ENCODE data around the gene DNAJC21.

Gene DNAJC21

DNA sequence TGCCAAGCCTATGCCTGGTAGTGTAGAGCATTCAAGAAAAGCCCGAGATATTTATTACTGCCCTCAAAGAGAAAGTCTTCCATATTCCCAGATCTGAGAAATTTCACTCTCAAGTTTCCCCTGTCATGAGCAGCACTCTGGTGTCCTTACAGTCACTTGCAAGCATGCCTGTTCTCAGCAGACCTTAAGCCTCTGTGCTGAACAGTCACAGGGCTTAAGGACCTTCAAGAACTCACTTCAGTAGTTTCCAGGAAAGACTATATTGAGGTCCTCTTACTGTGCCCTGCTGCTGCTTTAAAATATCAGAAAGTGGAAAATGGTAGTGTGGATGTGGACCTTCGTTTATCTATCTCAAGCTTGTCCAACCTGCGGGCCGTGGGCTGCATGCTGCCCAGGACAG lies 53.5 kb downstream of the DNAJC21 start:
- TF ChIP-seq, protein P1, sequence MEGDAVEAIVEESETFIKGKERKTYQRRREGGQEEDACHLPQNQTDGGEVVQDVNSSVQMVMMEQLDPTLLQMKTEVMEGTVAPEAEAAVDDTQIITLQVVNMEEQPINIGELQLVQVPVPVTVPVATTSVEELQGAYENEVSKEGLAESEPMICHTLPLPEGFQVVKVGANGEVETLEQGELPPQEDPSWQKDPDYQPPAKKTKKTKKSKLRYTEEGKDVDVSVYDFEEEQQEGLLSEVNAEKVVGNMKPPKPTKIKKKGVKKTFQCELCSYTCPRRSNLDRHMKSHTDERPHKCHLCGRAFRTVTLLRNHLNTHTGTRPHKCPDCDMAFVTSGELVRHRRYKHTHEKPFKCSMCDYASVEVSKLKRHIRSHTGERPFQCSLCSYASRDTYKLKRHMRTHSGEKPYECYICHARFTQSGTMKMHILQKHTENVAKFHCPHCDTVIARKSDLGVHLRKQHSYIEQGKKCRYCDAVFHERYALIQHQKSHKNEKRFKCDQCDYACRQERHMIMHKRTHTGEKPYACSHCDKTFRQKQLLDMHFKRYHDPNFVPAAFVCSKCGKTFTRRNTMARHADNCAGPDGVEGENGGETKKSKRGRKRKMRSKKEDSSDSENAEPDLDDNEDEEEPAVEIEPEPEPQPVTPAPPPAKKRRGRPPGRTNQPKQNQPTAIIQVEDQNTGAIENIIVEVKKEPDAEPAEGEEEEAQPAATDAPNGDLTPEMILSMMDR (IDR thresholded peaks at IDR 0.05; ENCODE audit: poor library complexity, severe bottlenecking) = no peak
- peaks cover 5% of the 10 kb centered on the region for H3K9me3 ChIP-seq (ENCODE audit: severe bottlenecking)
- H3K27me3 ChIP-seq (ENCODE audit: insufficient read depth, poor library complexity, severe bottlenecking) = no peaks in the 10 kb centered on the region
- no peaks in the 10 kb centered on the region for H3K36me3 ChIP-seq (ENCODE audit: low read depth)
- H3K27ac ChIP-seq (ENCODE audit: poor library complexity, severe bottlenecking) = no peak overlapping the region
- ATAC-seq (ENCODE audit: low read depth) = no peak
- H3K4me3 ChIP-seq (ENCODE audit: severe bottlenecking) = no peak overlapping the region
- no peak for DNase-seq (ENCODE audit: low spot score)
- H3K4me1 ChIP-seq (ENCODE audit: insufficient read depth, poor library complexity, severe bottlenecking) = no peaks in the 10 kb centered on the region

GRCh38 chr5:34986965-34987364 lies 57.6 kb downstream of the DNAJC21 start:
- DNase-seq (ENCODE audit: low spot score) = no peak
- H3K9me3 ChIP-seq (ENCODE audit: severe bottlenecking) = peaks cover 5% of the 10 kb centered on the region
- H3K27ac ChIP-seq (ENCODE audit: poor library complexity, severe bottlenecking) = no peak overlapping the region
- no peak overlapping the region for H3K4me3 ChIP-seq (ENCODE audit: severe bottlenecking)
- no peaks in the 10 kb centered on the region for H3K27me3 ChIP-seq (ENCODE audit: insufficient read depth, poor library complexity, severe bottlenecking)
- TF ChIP-seq, protein P1 (IDR thresholded peaks at IDR 0.05; ENCODE audit: poor library complexity, severe bottlenecking) = no peak
- no peaks in the 10 kb centered on the region for H3K4me1 ChIP-seq (ENCODE audit: insufficient read depth, poor library complexity, severe bottlenecking)
- no peaks in the 10 kb centered on the region for H3K36me3 ChIP-seq (ENCODE audit: low read depth)
- ATAC-seq (ENCODE audit: low read depth) = no peak

DNA sequence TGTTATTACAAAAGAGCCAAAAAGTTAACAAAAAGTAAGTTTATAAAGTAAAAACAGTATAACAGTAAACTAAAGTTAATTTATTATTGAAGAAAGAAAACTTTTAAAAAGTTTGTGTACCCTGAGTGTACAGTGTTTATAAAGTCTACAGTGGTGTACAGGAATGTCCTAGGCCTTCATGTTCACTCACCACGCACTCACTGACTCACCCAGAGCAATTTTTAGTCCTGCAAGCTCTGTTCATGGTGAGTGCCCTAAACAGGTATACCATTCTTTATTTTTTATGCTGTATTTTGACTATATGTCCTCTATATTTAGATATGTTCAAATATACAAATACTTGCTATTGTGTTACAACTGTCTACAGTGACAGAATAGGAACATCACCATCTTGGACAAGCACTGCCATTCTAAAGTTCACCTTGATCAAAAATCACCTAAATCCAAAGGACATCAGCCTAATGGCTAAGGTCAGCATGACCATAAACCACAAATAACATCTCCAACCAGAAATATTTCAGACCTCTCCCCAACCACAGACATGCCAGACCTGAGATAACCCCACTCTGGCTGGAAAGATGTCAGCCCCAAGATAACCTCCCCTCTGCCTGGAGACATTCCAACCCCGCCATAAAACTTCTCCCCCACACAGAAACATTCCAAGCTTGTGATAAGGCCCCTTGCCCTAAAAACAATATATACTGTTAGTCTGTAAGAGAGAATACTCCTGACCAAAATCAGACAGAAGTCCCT lies 62.3 kb downstream of the DNAJC21 start:
- no peak for DNase-seq (ENCODE audit: low spot score)
- H3K27ac ChIP-seq (ENCODE audit: poor library complexity, severe bottlenecking) = no peak overlapping the region
- TF ChIP-seq, protein P1 (IDR thresholded peaks at IDR 0.05; ENCODE audit: poor library complexity, severe bottlenecking) = no peak
- H3K4me3 ChIP-seq (ENCODE audit: severe bottlenecking) = no peak overlapping the region
- H3K27me3 ChIP-seq (ENCODE audit: insufficient read depth, poor library complexity, severe bottlenecking) = peaks cover 11% of the 10 kb centered on the region
- no peaks in the 10 kb centered on the region for H3K9me3 ChIP-seq (ENCODE audit: severe bottlenecking)
- no peak for ATAC-seq (ENCODE audit: low read depth)
- no peaks in the 10 kb centered on the region for H3K36me3 ChIP-seq (ENCODE audit: low read depth)
- no peaks in the 10 kb centered on the region for H3K4me1 ChIP-seq (ENCODE audit: insufficient read depth, poor library complexity, severe bottlenecking)

DNA sequence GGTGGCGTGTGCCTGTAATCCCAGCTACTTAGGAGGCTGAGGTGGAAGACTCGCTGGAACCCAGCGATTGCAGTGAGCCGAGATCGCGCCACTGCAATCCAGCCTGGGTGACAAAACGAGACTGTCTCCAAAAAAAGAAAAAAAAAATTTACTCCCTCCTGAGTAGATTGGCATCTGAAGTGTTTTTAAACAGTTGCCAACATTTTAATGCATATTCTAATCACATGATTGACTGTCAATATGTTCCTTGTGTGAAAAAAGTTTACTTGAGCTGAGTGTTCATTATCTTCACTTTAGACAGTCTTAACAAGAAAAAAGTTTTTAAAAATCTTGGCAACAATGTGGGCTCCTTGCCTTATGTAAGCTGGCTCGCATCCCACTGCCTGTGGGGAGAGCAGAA lies 64.6 kb downstream of the DNAJC21 start:
- Histone ChIP-seq H3K4me1 (ENCODE audit: insufficient read depth, poor library complexity, severe bottlenecking) (no peaks in the 10 kb centered on the region), H3K4me3 (ENCODE audit: severe bottlenecking) (no peak overlapping the region), H3K27me3 (ENCODE audit: insufficient read depth, poor library complexity, severe bottlenecking) (peaks cover 11% of the 10 kb centered on the region), H3K36me3 (ENCODE audit: low read depth) (no peaks in the 10 kb centered on the region), H3K9me3 (ENCODE audit: severe bottlenecking) (no peaks in the 10 kb centered on the region), H3K27ac (ENCODE audit: poor library complexity, severe bottlenecking) (no peak overlapping the region)
- TF ChIP-seq, protein P1 (IDR thresholded peaks at IDR 0.05; ENCODE audit: poor library complexity, severe bottlenecking) = no peak
- DNase-seq (ENCODE audit: low spot score) = no peak
- no peak for ATAC-seq (ENCODE audit: low read depth)

- Histone ChIP-seq H3K27ac (ENCODE audit: poor library complexity, severe bottlenecking) (no peak overlapping the region), H3K9me3 (ENCODE audit: severe bottlenecking) (no peaks in the 10 kb centered on the region), H3K4me1 (ENCODE audit: insufficient read depth, poor library complexity, severe bottlenecking) (no peaks in the 10 kb centered on the region), H3K27me3 (ENCODE audit: insufficient read depth, poor library complexity, severe bottlenecking) (peaks cover 11% of the 10 kb centered on the region), H3K36me3 (ENCODE audit: low read depth) (no peaks in the 10 kb centered on the region), H3K4me3 (ENCODE audit: severe bottlenecking) (no peak overlapping the region)
- ATAC-seq (ENCODE audit: low read depth) (no peak), DNase-seq (ENCODE audit: low spot score) (no peak)
- TF ChIP-seq, protein P1 (IDR thresholded peaks at IDR 0.05; ENCODE audit: poor library complexity, severe bottlenecking) = no peak
Measured at GRCh38 chr5:34996261-34996660, 66.9 kb downstream of the DNAJC21 start.

Measured in RWPE2 (cell line).